Stimulated activated CD4-positive, alpha-beta T cell treated with anti-CD3 and anti-CD28 coated beads, TNF-alpha, amount 100 ng/mL, for 4 hours (primary cell): ENCODE results near the gene B3GNT4.
A peak's percentile ranks its signal among the peaks of the same experiment; 100 is the strongest.
"Not testable (repeated sequence)": the region's sequence is repeated elsewhere in the genome, so short reads cannot be mapped to it uniquely, and the experiment has no call there.

Source experiments
- DNase-seq, 3 experiments: peaks; one replicate each; pipeline ENCODE4 v3.0.0-alpha.2; 2020; ENCODE audit warnings: low read depth in 3 of 3

Gene B3GNT4

GRCh38 chr12:122203301-122204166 lies at the start of gene B3GNT4:
Gene B3GNT4 (plus strand): TSS chr12:122203709. CDS start chr12:122204619, 910 bp downstream.
- peak; percentile 54 to 75 (median 68) for DNase-seq

GRCh38 chr12:122155705-122156104 lies 47.8 kb upstream of the B3GNT4 start:
- no peak for DNase-seq

DNA sequence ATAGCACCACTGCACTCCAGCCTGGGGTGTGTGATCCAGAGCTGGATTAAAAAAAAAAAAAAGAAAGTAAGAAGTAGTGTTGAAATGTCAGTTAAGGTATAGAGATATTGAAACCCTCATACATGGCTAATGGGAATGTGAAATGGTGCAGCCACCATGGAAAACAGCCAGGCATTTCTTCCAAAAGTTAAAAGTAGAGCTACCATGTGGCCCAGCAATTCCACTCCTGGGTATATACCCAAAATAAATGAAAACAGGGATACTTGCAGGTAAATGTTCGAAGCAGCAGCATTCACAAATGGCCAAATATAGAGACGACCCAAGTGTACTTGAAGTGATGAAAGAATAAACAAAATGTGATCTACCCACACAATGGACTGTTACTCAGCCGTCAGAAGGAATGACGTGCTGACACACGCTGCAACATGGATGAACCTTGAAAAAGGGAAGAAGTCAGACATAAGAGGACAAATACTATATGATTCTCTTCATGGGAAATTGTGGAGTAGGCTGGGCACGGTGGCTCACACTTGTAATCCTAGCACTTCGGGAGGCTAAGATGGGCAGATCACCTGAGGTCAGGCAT lies 44.7 kb upstream of the B3GNT4 start:
- no peak for DNase-seq

DNA sequence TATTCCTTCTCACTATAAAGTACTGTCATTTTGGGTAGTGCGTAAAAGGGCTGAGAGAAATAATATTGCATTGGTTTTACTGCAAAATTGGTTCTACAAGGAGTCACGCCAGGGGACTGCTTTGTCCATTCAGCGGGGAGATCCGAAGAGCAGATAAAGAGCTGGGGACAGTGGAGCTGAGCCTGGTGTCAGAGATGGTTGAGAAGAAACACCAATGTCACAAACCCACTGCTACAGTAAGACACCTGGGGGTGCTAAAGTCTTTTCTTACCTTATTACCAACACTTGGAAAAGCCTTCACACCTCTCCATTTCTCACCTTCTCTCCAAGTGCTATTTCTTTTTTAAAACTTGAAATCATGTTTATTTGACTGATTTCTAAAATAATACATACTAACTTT lies 43.6 kb upstream of the B3GNT4 start:
- DNase-seq: no peak

DNA sequence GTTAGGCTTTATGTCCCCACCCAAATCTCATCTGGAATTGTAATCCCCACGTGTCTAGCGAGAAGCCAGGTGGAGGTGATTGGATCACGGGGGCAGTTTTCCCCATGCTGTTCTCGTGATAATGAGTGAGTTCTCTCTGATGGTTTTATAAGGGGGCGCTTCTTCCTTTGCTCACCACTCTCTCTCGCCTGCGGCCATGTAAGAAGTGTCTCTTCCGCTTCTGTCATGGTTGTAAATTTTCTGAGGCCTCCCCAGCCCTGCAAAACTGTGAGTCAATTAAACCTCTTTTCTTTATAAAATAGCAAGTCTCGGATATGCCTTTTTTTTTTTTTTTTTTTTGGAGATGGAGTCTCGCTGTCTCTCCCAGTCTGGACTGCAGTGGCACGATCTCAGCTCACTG lies 42.7 kb upstream of the B3GNT4 start:
- DNase-seq: no peak

- DNase-seq: no peak
These were observed 41.8 kb upstream of the B3GNT4 start for GRCh38 chr12:122161682-122162081.

- no peak for DNase-seq
These were observed 40.5 kb upstream of the B3GNT4 start for GRCh38 chr12:122162976-122163375.

GRCh38 chr12:122166422-122167349 lies 36.8 kb upstream of the B3GNT4 start:
- no peak for DNase-seq

GRCh38 chr12:122167356-122167925 lies 36.1 kb upstream of the B3GNT4 start:
- DNase-seq: no peak

DNA sequence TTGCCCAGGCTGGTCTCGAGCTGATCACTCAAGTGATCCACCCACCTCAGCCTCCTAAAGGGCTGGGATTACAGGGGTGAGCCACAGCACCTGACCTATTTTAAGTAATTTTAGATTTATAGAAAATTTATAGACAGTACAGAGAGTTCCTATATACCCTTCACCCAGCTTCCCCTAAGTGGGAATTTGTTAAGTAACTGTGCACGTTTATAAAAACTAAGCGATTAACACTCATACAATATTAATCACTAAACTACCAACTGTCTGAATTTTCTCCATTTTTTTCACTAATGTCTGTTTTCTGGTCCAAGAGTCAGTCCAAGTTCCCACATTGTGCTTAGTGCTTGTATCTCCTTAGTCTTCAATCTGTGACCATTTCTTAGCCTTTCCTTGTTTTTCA lies 35.0 kb upstream of the B3GNT4 start:
- no peak for DNase-seq

- DNase-seq: no peak
These were observed 32.1 kb upstream of the B3GNT4 start for GRCh38 chr12:122171399-122171798.

DNA sequence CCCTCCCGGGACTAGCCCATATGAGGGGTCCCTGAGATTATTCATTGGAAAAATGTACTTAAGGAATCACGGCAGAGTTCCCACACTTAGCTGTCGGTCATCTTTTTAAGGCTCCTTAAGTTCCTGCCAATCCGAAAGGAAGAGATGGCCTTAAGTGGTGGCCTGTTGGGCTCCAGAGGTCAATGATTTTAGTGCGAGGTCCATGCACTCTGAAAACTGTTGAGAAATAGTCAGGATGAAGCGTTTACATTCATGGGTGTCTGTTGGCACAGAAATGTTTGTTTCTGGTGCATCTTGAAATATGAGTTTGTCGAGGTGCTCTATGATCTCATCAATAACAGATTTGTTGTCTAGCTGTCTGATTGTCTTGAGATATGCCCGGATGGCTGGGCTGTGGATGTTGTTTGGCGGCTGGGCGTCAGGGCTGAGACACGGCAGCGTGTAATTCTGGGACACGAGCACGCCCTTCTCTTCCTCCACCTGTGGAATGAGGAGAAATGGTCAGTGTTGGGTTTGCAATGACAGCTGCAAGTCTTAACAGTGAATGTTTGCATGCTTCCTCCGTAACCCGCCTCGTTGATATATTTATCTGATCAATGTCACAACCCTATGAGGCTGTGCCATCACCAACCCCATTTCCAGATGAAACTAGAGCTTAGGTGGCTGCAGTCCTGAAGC lies 31.1 kb upstream of the B3GNT4 start:
- no peak for DNase-seq

GRCh38 chr12:122174155-122174845 lies 29.2 kb upstream of the B3GNT4 start, which contains the start of gene IL31:
Gene IL31 (minus strand): TSS chr12:122174221. CDS start chr12:122174172, 49 bp downstream.
- no peak for DNase-seq

DNA sequence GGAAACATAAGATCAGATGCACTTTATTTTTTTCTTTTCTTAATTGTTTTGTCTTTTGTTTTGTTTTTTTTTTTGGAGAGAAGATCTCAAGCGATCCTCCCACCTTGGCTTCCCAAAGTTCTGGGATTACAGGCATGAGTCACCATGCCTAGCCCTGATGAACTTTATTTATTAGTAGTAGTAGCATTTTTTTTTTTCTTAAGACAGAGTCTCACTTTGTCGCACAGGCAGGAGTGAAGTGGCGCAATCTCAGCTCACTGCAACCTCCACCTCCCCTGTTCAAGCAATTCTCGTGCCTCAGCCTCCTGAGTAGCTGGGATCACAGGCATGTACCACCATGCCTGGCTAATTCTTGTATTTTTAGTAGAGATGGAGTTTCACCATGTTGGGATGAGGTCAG lies 27.0 kb upstream of the B3GNT4 start:
- not testable (repeated sequence) for DNase-seq

- DNase-seq: no peak
These were observed 20.5 kb upstream of the B3GNT4 start, which contains the start of gene LRRC43 for GRCh38 chr12:122182887-122183587. Gene LRRC43 (plus strand): TSS chr12:122183123. CDS start chr12:122183145, 22 bp downstream.

- no peak for DNase-seq
These were observed 19.9 kb upstream of the B3GNT4 start for GRCh38 chr12:122183588-122183940.

GRCh38 chr12:122184517-122184916 lies 19.0 kb upstream of the B3GNT4 start:
- no peak for DNase-seq

DNA sequence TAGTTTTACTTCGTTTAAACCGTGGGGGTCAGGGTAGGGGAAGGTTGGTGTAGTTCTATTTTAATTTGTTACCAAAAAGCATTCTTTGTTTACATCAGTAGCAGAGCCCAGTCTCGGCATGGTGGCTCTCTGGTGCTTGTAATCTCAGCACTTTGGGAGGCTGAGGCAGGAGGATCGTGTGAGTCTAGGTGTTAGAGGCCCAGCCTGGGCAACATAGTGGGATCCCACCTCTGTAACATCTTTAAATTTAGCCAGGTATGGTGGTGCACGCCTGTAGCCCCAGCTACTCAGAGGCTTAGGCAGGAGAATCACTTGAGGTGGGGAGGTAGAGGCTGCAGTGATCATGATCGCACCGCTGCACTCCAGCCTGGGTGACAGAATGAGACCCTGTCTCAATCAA lies 18.4 kb upstream of the B3GNT4 start:
- DNase-seq: no peak

DNA sequence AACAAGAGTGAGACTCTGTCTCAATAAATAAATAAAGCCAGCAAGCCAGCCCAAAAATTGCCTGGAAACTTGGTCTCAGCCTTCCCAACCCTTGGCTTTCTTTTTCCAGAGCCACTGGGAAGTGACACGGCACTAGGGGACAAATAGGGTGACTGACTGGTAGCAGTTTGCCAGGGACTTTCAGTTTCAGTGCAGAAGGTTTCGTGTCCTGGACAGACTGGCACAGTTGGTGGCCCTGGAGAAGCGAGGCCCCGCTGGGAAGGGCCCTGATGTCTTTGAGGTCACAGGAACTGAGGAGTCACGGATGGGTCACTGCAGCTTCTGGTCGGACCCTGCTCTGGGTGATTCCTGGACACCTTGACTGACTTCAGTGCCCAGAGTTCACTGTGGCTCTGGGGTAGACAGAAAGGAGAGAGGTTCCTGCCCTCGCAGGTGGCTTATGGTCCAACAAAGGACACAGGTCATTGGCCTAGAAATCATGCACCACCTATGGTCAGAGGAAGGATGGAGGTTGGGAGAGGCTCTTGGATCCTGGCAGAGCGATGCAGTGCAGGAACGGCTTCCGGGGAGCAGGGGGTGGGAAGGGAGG lies 17.9 kb upstream of the B3GNT4 start:
- no peak for DNase-seq
